ENCODE results near the gene MPRIP.

DNA sequence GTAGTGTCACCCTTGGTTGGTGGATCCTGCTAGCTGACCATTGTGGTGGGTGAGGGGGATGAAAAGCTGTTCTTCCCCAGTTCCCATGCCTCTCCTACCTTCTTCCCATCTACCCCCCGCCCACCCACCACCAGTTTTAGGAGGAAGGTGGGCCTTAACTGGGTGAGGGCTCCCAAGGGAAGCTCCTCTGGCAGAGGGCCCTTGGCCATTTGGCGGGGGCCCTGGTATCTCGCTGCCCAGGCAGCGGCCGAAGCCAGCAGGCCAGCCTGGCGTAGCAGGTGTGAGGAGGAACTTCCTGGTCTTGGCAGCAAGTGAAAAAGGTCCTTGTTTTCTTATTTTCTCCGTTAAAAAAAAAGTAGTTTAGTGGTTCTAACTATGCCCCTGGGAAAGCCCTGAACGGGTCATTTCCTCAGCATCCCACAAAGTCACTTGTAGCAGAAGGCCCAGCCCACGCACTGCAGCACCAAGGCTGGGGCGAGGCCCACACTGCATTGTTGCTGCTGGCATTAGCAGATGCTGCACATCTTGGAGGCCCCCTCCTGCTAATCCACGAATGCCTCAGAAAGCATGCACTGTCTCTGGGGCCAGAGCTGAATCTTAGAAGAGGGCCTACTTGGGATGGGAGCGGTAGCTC is 72.5 kb downstream of the MPRIP start:
- TF ChIP-seq EP300 (conservative IDR thresholded peaks at IDR 0.05; ENCODE audit: poor library complexity, severe bottlenecking) (no peak), MXI1 (conservative IDR thresholded peaks at IDR 0.05; ENCODE audit: poor library complexity, severe bottlenecking) (no peak), POLR2AphosphoS5 (IDR thresholded peaks at IDR 0.05) (no peak), EZH2 (IDR thresholded peaks at IDR 0.05; ENCODE audit: borderline replicate concordance, insufficient read depth, low read length, poor library complexity, severe bottlenecking) (no peak), TAF1 (IDR thresholded peaks at IDR 0.05; ENCODE audit: low read depth) (no peak)
- TF ChIP-seq, protein P1, sequence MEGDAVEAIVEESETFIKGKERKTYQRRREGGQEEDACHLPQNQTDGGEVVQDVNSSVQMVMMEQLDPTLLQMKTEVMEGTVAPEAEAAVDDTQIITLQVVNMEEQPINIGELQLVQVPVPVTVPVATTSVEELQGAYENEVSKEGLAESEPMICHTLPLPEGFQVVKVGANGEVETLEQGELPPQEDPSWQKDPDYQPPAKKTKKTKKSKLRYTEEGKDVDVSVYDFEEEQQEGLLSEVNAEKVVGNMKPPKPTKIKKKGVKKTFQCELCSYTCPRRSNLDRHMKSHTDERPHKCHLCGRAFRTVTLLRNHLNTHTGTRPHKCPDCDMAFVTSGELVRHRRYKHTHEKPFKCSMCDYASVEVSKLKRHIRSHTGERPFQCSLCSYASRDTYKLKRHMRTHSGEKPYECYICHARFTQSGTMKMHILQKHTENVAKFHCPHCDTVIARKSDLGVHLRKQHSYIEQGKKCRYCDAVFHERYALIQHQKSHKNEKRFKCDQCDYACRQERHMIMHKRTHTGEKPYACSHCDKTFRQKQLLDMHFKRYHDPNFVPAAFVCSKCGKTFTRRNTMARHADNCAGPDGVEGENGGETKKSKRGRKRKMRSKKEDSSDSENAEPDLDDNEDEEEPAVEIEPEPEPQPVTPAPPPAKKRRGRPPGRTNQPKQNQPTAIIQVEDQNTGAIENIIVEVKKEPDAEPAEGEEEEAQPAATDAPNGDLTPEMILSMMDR (IDR thresholded peaks at IDR 0.05; ENCODE audit: poor library complexity, severe bottlenecking) = no peak
- TF ChIP-seq, protein P2, sequence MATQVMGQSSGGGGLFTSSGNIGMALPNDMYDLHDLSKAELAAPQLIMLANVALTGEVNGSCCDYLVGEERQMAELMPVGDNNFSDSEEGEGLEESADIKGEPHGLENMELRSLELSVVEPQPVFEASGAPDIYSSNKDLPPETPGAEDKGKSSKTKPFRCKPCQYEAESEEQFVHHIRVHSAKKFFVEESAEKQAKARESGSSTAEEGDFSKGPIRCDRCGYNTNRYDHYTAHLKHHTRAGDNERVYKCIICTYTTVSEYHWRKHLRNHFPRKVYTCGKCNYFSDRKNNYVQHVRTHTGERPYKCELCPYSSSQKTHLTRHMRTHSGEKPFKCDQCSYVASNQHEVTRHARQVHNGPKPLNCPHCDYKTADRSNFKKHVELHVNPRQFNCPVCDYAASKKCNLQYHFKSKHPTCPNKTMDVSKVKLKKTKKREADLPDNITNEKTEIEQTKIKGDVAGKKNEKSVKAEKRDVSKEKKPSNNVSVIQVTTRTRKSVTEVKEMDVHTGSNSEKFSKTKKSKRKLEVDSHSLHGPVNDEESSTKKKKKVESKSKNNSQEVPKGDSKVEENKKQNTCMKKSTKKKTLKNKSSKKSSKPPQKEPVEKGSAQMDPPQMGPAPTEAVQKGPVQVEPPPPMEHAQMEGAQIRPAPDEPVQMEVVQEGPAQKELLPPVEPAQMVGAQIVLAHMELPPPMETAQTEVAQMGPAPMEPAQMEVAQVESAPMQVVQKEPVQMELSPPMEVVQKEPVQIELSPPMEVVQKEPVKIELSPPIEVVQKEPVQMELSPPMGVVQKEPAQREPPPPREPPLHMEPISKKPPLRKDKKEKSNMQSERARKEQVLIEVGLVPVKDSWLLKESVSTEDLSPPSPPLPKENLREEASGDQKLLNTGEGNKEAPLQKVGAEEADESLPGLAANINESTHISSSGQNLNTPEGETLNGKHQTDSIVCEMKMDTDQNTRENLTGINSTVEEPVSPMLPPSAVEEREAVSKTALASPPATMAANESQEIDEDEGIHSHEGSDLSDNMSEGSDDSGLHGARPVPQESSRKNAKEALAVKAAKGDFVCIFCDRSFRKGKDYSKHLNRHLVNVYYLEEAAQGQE (IDR thresholded peaks at IDR 0.05; ENCODE audit: borderline replicate concordance) = no peak
